Measurements from ENCODE around the gene VWA2. TPM values are rescaled to one million over a fixed set of nuclear protein-coding genes. Genes with fewer than 3 reads are reported as not detected.

The VWA2 gene
- total and polyA plus RNA-seq, 12 donors = 0.01 to 0.09 TPM; not detected in 10

- no peaks in the 10 kb centered on the region for H3K27me3 ChIP-seq
- peaks cover 0 to 4% (median 0%) of the 10 kb centered on the region in 9 donors for H3K4me1 ChIP-seq
- H3K4me3 ChIP-seq = no peak overlapping the region
- DNase-seq (no peak), ATAC-seq (no peak)
- peaks cover 0 to 24% (median 15%) of the 10 kb centered on the region in 11 donors for H3K9me3 ChIP-seq
- no peak overlapping the region for H3K27ac ChIP-seq
- WGBS, 2 donors = 0 to 41% methylated on average over 1 of the region's 1 CpG
- TF ChIP-seq CTCF (IDR thresholded peaks at IDR 0.05) = no peak
- intact Hi-C loops (cut with DNase I) = no loop called here
- peaks cover 0 to 57% (median 16%) of the 10 kb centered on the region in 9 donors for H3K36me3 ChIP-seq
Measured at GRCh38 chr10:114295393-114295792, 56.3 kb downstream of the VWA2 start.

GRCh38 chr10:114297136-114297705, 58.2 kb downstream of the VWA2 start:
- no peak overlapping the region for H3K4me3 ChIP-seq
- WGBS, 2 donors = 98 to 99% methylated on average over 14 of the region's 14 CpGs
- peaks cover 0 to 24% (median 15%) of the 10 kb centered on the region in 11 donors for H3K9me3 ChIP-seq
- no peak for TF ChIP-seq CTCF (IDR thresholded peaks at IDR 0.05)
- DNase-seq = no peak
- H3K36me3 ChIP-seq = peaks cover 0 to 65% (median 16%) of the 10 kb centered on the region in 9 donors
- peak in 1 of 8 donors; percentile 25 for ATAC-seq
- H3K4me1 ChIP-seq = peaks cover 0 to 10% (median 0%) of the 10 kb centered on the region in 9 donors
- intact Hi-C loops (cut with DNase I) = no loop called here
- no peak overlapping the region for H3K27ac ChIP-seq
- no peaks in the 10 kb centered on the region for H3K27me3 ChIP-seq

GRCh38 chr10:114300036-114300645, 61.1 kb downstream of the VWA2 start:
- intact Hi-C loops (cut with DNase I) = loop anchor here in 9 of 10 donors (5.0 to 10.0 kb wide), 10 partner anchors 102 to 525 kb away; partner anchors contain the start of genes AFAP1L2 (in 2 of the 9) and FHIP2A (in 1 of the 9)
- Histone ChIP-seq H3K27me3 (no peaks in the 10 kb centered on the region), H3K4me3 (no peak overlapping the region), H3K27ac (no peak overlapping the region), H3K4me1 (peaks cover 5 to 25% (median 12%) of the 10 kb centered on the region in 9 donors), H3K9me3 (peaks cover 0 to 18% (median 11%) of the 10 kb centered on the region in 11 donors), H3K36me3 (peaks cover 0 to 62% (median 14%) of the 10 kb centered on the region in 9 donors)
- no peak for TF ChIP-seq CTCF (IDR thresholded peaks at IDR 0.05)
- DNase-seq (no peak), ATAC-seq (no peak)
- WGBS, 2 donors = 92 to 94% methylated on average over 16 of the region's 16 CpGs

- H3K27ac ChIP-seq = no peak overlapping the region
- peaks cover 0 to 51% (median 6%) of the 10 kb centered on the region in 9 donors for H3K36me3 ChIP-seq
- no peak for TF ChIP-seq CTCF (IDR thresholded peaks at IDR 0.05)
- no peaks in the 10 kb centered on the region for H3K27me3 ChIP-seq
- no peak overlapping the region for H3K4me3 ChIP-seq
- H3K9me3 ChIP-seq = peaks cover 0 to 7% (median under 1%) of the 10 kb centered on the region in 11 donors
- 94 to 98% methylated on average over 9 of the region's 9 CpGs for WGBS, 2 donors
- DNase-seq (no peak), ATAC-seq (no peak)
- intact Hi-C loops (cut with DNase I) = loop anchor here in 9 of 10 donors (5.0 to 10.0 kb wide), 10 partner anchors 101 to 524 kb away; partner anchors contain the start of genes AFAP1L2 (in 2 of the 9) and FHIP2A (in 1 of the 9)
- H3K4me1 ChIP-seq = peaks cover 5 to 25% (median 12%) of the 10 kb centered on the region in 9 donors
Measured at GRCh38 chr10:114301177-114301576, 62.1 kb downstream of the VWA2 start.
